ENCODE measurements around the gene ABCA12.

Gene ABCA12

DNA sequence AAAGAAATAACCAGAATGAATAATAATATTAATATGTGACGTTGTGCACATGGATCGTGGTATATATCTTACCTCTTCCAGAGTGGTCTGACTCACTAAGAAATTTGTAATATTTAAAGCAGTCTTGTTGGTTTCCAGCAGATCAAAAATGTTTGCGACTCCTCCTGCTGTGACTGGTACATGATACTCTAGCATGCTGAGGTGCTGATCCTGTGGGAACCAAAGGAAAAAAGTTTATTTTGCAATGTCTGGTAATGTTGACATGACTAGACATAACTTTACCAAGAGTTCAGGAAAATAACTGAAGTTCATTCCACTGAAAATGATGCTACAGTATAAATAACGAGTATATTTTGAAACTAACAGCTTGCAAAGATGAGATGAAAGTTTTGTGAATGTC is 204.4 kb downstream of the ABCA12 start:
- peak; percentile 48 for DNase-seq (ENCODE audit: low read depth)

DNA sequence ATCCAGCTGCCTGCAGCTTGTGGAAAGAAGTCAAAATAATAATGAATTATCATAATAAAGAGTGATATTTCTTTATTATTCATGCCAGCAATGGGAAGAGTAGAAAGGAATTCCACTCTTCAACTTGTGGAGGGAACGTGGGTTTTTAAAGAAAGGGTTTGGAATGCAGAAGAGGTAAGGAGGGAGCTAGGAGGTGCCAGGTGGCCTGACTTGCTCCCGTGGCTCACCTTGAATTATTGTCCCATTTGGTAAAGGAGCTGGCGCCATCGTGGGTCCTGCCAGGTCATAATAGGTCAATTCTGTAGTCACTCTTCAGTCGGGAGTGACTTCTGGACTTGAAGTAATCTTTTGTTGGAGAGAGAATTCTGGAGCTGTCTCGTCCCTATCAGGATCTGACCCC is 233.8 kb downstream of the ABCA12 start:
- no peak for DNase-seq (ENCODE audit: low read depth)

DNA sequence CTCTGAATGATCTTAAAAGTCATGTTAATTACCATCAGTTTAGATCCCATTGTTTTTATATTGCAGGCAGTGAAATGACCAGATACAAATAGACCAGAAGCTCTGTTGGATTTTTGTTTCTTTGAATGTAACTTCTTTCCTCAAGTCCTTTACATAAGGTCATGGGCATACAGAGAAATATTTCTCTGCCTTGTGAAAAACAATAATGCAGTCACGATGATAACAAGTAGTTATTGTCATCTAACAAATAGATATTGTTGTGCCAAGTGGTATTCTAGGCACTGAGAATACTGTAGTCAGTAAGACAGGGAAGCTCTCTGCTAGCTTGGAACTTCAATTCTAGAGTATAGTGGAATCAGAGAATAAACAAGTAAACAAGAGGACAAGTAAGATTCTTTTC is 234.2 kb downstream of the ABCA12 start:
- DNase-seq (ENCODE audit: low read depth), result no peak

DNA sequence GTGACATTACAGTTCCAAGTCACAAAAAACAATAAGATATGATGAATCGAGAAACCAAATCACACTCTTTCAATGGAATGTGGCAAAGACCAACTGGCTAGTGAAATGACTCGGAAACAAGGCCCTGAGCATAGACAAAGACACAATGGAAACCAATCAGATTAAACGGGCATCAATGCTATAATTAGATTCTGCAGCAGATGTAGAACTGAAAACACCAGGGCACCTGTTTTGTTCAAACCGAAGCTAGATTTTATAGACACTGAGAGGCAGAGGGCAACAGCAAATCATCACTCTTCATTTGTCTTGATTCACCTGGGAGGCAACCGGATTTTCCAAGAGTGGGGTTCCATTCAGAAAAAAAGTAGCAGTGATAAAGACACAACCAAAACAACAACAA is 236.1 kb downstream of the ABCA12 start:
- DNase-seq (ENCODE audit: low read depth), result no peak

DNA sequence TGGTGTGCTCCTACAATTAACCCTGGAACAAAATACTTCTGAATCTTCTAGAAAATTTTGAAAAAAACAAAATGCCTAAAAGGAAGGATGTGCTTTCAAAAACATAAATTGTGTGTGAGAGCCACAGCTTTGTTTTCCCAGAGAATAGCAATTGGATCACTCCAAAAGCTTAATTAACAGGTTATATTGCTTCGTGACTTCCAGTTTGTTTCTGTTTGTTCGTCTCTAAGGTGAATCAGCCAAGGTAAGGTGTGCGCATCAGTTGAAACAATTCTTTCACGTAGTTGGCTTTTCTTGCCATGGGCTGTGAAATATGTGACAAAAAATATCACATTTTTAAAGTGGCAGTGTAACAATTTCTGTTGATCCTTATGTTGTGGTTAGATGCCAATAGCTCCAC is 238.7 kb downstream of the ABCA12 start:
- no peak for DNase-seq (ENCODE audit: low read depth)

DNA sequence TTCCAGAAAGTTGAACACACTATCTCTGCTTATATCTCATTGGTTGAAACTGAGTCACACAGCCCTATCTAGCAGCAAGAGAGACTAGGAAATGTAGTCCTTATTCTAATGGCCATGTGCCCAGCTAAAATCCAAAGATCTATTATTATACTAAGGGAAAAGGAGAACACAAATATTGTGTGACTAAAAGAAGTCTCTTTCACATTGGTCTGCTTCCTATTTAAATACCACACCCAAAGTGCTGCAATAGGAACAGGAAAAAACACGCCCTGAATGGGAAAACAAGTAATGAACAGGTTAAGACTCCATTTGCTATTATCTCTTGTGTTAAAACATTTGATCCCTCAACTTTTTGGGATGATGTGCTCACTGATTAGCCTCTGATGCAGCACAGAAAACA is 242.2 kb downstream of the ABCA12 start:
- no peak for DNase-seq (ENCODE audit: low read depth)

DNA sequence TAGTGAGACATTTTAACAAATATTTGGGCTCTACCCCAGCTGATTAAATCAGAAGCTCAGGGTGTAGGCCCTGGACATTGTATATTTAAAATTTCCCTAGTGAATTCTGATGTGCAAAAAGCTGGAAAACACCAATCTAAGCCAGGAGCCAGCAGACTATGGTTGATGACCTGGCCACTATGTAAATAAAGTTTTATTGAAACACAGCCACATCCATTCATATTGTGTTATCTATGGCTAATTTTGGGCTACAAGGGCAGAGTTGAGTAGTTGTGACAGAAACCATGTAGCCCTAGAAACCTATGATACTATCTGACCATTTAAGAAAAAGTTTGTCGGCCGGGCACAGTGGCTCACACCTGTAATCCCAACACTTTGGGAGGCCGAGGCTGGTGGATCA is 243.0 kb downstream of the ABCA12 start:
- DNase-seq (ENCODE audit: low read depth), result no peak

DNA sequence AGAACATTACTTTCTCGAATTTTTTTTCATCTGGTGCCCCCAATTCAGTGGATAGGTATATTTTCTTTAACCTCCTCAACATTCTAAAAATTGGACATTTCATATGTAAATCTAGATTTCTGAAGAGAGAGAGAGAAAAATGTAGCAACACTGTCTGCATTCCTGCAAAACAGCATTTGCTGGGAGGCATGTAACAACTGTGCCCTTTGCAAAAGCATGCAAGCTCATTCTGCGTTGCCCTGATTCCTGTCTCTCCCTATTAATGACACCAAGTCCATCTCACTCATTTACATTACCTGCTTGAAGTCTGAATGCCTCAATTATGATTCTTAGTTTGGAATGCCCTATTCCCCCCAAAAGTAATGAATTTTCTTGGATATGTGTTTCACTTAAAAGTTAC is 249.1 kb downstream of the ABCA12 start:
- DNase-seq (ENCODE audit: low read depth), result no peak

DNA sequence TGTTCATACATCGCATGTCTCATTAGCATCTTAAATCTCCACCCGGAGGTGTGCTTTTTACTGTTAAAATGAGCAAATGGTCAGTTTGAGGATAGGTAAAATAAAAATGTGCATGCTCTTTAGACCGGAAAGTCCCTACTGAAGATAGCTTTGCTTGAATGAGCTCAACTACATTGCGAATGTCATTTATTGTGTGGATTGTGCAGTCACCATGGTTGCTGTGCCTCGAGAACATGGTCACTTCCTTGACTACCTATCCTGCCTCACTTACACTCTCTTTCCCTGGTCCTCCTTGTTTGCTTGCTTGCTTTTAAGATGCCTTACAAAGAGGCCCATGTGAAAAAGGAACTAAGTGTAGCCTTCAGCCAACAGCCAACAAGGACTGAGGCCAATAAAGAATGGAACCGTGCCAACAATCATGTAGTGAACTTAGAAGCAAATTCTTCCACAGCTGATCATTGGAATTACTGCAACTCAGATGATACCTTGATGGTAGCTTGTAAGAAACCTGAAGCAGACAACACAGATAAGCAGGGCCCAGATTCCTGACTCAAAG is 256.7 kb downstream of the ABCA12 start:
- DNase-seq (ENCODE audit: low read depth), result no peak

Measured in non-pigmented ciliary epithelial cell (primary cell).